Measurements from ENCODE around the gene TNNI2. TPM values are rescaled to one million over a fixed set of nuclear protein-coding genes. Genes with fewer than 3 reads are reported as not detected.

Gene TNNI2
- total and polyA plus RNA-seq, 10 of the 15 experiments (the other 5 are each of a cell fraction or from before 2014, with no cell fraction given) = 0.14 to 0.79 (median 0.37) TPM; not detected in 4

- Histone ChIP-seq H3K4me3 (no peak overlapping the region), H3K4me1 (ENCODE audit: control insufficient read depth, insufficient read depth, low read length) (peaks cover 26% of the 10 kb centered on the region), H3K27me3 (replicated peaks in 1 of 2; ENCODE audit: control insufficient read depth in 2 of 2, insufficient read depth in 2 of 2, low read length in 1 of 2) (no peaks in the 10 kb centered on the region), H4K20me1 (ENCODE audit: control insufficient read depth, insufficient read depth) (peaks cover 26% of the 10 kb centered on the region), H3K79me2 (ENCODE audit: control insufficient read depth, insufficient read depth, low read length) (peaks cover 92% of the 10 kb centered on the region), H3K4me2 (ENCODE audit: control insufficient read depth, insufficient read depth) (no peak overlapping the region), H3K27ac (ENCODE audit: control insufficient read depth, insufficient read depth) (no peak overlapping the region), H3K36me3 (ENCODE audit: control insufficient read depth in 2 of 2, insufficient read depth in 2 of 2, low read length in 1 of 2) (peaks cover 4% of the 10 kb centered on the region in 2 experiments; a peak in 3 of 4 replicates), H2AFZ (ENCODE audit: control insufficient read depth, low read depth, low read length) (no peak overlapping the region), H3K9ac (ENCODE audit: control insufficient read depth, insufficient read depth, low read length) (no peak overlapping the region), H3K9me3 (replicated peaks; ENCODE audit: control insufficient read depth, insufficient read depth, low read length) (no peaks in the 10 kb centered on the region)
- no peak for FAIRE-seq
- no peak for ATAC-seq
- ChIA-PET POLR2A (no interaction called here), CTCF (interaction anchor here (0.8 kb wide), 1 partner anchor 58 kb away, joined by 3 read pairs; no protein-coding TSS in a partner anchor), RAD21 (ENCODE audit: unreplicated experiment) (no interaction called here), SMC1A (ENCODE audit: uncharacterized antibody, unreplicated experiment) (no interaction called here)
- intact Hi-C loops (cut with micrococcal nuclease; ENCODE audit: unreplicated experiment) (no loop called here), in situ Hi-C loops (cut with MboI) (loop anchor here (10.0 kb wide), 1 partner anchor 1013 kb away; the partner anchor contains the start of genes POLR2L and TSPAN4)
- no peak for DNase-seq (ENCODE audit: low read depth, low spot score)
- BruUV-seq (replicated peaks) = no TSS peak
- WGBS (ENCODE audit: insufficient coverage, insufficient replicate concordance, low lambda C conversion rate, missing lambda C conversion rate) = 98% methylated on average over 9 of the region's 9 CpGs
- no peak for TF ChIP-seq SREBF2 (IDR thresholded peaks at IDR 0.05; ENCODE audit: low read length)
- no peak for TF ChIP-seq FOXK2 (IDR thresholded peaks at IDR 0.05)
- TF ChIP-seq CHD4 (IDR thresholded peaks at IDR 0.05) = no peak
- no peak for TF ChIP-seq IKZF2 (IDR thresholded peaks at IDR 0.05)
- TF ChIP-seq E2F8 (IDR thresholded peaks at IDR 0.05; ENCODE audit: low read depth, partially characterized antibody) = no peak
- TF ChIP-seq, protein P1, sequence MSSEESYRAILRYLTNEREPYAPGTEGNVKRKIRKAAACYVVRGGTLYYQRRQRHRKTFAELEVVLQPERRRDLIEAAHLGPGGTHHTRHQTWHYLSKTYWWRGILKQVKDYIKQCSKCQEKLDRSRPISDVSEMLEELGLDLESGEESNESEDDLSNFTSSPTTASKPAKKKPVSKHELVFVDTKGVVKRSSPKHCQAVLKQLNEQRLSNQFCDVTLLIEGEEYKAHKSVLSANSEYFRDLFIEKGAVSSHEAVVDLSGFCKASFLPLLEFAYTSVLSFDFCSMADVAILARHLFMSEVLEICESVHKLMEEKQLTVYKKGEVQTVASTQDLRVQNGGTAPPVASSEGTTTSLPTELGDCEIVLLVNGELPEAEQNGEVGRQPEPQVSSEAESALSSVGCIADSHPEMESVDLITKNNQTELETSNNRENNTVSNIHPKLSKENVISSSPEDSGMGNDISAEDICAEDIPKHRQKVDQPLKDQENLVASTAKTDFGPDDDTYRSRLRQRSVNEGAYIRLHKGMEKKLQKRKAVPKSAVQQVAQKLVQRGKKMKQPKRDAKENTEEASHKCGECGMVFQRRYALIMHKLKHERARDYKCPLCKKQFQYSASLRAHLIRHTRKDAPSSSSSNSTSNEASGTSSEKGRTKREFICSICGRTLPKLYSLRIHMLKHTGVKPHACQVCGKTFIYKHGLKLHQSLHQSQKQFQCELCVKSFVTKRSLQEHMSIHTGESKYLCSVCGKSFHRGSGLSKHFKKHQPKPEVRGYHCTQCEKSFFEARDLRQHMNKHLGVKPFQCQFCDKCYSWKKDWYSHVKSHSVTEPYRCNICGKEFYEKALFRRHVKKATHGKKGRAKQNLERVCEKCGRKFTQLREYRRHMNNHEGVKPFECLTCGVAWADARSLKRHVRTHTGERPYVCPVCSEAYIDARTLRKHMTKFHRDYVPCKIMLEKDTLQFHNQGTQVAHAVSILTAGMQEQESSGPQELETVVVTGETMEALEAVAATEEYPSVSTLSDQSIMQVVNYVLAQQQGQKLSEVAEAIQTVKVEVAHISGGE (CRISPR knock-in tag; IDR thresholded peaks at IDR 0.05) = no peak
- TF ChIP-seq E2F4 (IDR thresholded peaks at IDR 0.05; ENCODE audit: low read depth, low read length) = no peak
- no peak for TF ChIP-seq HCFC1 (IDR thresholded peaks at IDR 0.05; ENCODE audit: low read length)
- TF ChIP-seq SMC3 (IDR thresholded peaks at IDR 0.05; ENCODE audit: borderline replicate concordance, low read length) = no peak
- no peak for TF ChIP-seq IKZF1 (conservative IDR thresholded peaks at IDR 0.05)
- TF ChIP-seq ASH2L (IDR thresholded peaks at IDR 0.05; ENCODE audit: borderline replicate concordance, low read depth) = no peak
- TF ChIP-seq BCLAF1 (IDR thresholded peaks at IDR 0.05) = no peak
- TF ChIP-seq SIN3A (IDR thresholded peaks at IDR 0.05; ENCODE audit: low read depth, low read length) = no peak
- TF ChIP-seq ZZZ3 (IDR thresholded peaks at IDR 0.05; ENCODE audit: control insufficient read depth, insufficient read length, low read depth) = no peak
Observed at GRCh38 chr11:1858154-1858553, 19.4 kb downstream of the TNNI2 start.
